HepG2 (cell line): ENCODE data around the gene FBXO24. TPM values are rescaled to one million over a fixed set of nuclear protein-coding genes. Genes with fewer than 3 reads are reported as not detected.

Source experiments
- DMAP1 ChIP-seq: IDR thresholded peaks from 2 replicates; pipeline ENCODE4 v1.6.1; 2016
- FOXP1 ChIP-seq, 2 experiments: fragments of 450-650 bp in 1 of 2; IDR thresholded peaks; 2 replicates each; pipeline ENCODE4 v1.6.1; 2017 to 2018; ENCODE audit warnings: antibody characterized with exemption in 1 of 2
- HOXA3 ChIP-seq: sonication (generic); formaldehyde crosslinking; IDR thresholded peaks from 2 replicates; pipeline ENCODE4 v1.5.0; 2020; ENCODE audit warnings: missing genetic modification reagents
- MIXL1 ChIP-seq: IDR thresholded peaks from 2 replicates; pipeline ENCODE4 v1.6.1; 2016
- PHF21A ChIP-seq: sonication (generic); formaldehyde crosslinking; IDR thresholded peaks from 2 replicates; pipeline ENCODE4 v1.5.0; 2020; ENCODE audit warnings: mild to moderate bottlenecking, missing genetic modification reagents
- SOX13 ChIP-seq, 3 experiments: fragments of 450-650 bp in 1 of 3; sonication (generic) in 1 of 3; formaldehyde crosslinking in 1 of 3; IDR thresholded peaks in 2 of 3; conservative IDR thresholded peaks in 1 of 3; 2 replicates each; pipeline versions ENCODE4 v1.5.0 to v1.6.1; 2016 to 2020; ENCODE audit warnings: antibody characterized with exemption in 1 of 3, mild to moderate bottlenecking in 1 of 3, missing compliant biosample characterization in 1 of 3, missing genetic modification reagents in 1 of 3, moderate library complexity in 1 of 3
- SRSF4 ChIP-seq: fragments of 200-400 bp; formaldehyde crosslinking; IDR thresholded peaks from one replicate; pipeline ENCODE4 v1.6.1; 2018; ENCODE audit warnings: mild to moderate bottlenecking, low read depth, low read length, moderate library complexity; ENCODE audit not compliant: poor library complexity, severe bottlenecking
- ZFY ChIP-seq: sonication (generic); formaldehyde crosslinking; IDR thresholded peaks from 2 replicates; pipeline ENCODE4 v1.4.0; 2020; ENCODE audit warnings: missing genetic modification reagents
- ZNF317 ChIP-seq: sonication (generic); formaldehyde crosslinking; IDR thresholded peaks from 2 replicates; pipeline ENCODE4 v1.5.0; 2020; ENCODE audit warnings: mild to moderate bottlenecking, missing genetic modification reagents
- polyA plus RNA-seq, 8 experiments: library from polyadenylated mRNA; depleted of rRNA in 3 of 8; stranded (reverse) in 7 of 8; unstranded in 1 of 8; fragments of >200 nt; fragmentation: Illumina TruSeq in 4 of 8; extraction: Trizol in 4 of 8; gene quantifications; 2 replicates each; pipeline versions ENCODE4 v1.2.1 to v1.2.3, GENCODE V29; 2011 to 2016; ENCODE audit warnings: low read depth in 4 of 8, missing spikeins in 1 of 8, mixed read lengths in 1 of 8; ENCODE audit not compliant: insufficient read depth in 1 of 8
- total RNA-seq, 5 experiments: library from RNA; depleted of rRNA; stranded (reverse); fragments of >200 nt; fragmentation: Illumina TruSeq; extraction: Trizol; gene quantifications; 2 replicates each; pipeline ENCODE4 v1.2.3, GENCODE V29; 2016; ENCODE audit warnings: low read depth in 1 of 5
- TF ChIP-seq, protein P1 (sequence below): sonication (generic); formaldehyde crosslinking; IDR thresholded peaks from 2 replicates; pipeline ENCODE4 v1.5.0; 2020; ENCODE audit warnings: missing genetic modification reagents
- TF ChIP-seq, protein P2 (sequence below): IDR thresholded peaks from 2 replicates; pipeline ENCODE4 v1.6.1; 2016; ENCODE audit warnings: control low read depth
- TF ChIP-seq, protein P3 (sequence below): sonication (generic); formaldehyde crosslinking; conservative IDR thresholded peaks from 2 replicates; pipeline ENCODE4 v1.4.0; 2020; ENCODE audit warnings: mild to moderate bottlenecking, missing genetic modification reagents, moderate library complexity
- TF ChIP-seq, protein P4 (sequence below): sonication (generic); formaldehyde crosslinking; IDR thresholded peaks from 2 replicates; pipeline ENCODE4 v1.5.0; 2020; ENCODE audit warnings: missing genetic modification reagents
- TF ChIP-seq, protein P5 (sequence below): sonication (generic); formaldehyde crosslinking; IDR thresholded peaks from 2 replicates; pipeline ENCODE4 v1.4.0; 2020; ENCODE audit warnings: missing genetic modification reagents
- TF ChIP-seq, protein P6 (sequence below): sonication (generic); formaldehyde crosslinking; IDR thresholded peaks from 2 replicates; pipeline ENCODE4 v1.5.0; 2020; ENCODE audit warnings: mild to moderate bottlenecking, missing genetic modification reagents, borderline replicate concordance

The FBXO24 gene
- total and polyA plus RNA-seq, 2 of the 13 experiments (the other 11 are each of a cell fraction or from before 2014, with no cell fraction given): 0.20 to 0.55 TPM

DNA sequence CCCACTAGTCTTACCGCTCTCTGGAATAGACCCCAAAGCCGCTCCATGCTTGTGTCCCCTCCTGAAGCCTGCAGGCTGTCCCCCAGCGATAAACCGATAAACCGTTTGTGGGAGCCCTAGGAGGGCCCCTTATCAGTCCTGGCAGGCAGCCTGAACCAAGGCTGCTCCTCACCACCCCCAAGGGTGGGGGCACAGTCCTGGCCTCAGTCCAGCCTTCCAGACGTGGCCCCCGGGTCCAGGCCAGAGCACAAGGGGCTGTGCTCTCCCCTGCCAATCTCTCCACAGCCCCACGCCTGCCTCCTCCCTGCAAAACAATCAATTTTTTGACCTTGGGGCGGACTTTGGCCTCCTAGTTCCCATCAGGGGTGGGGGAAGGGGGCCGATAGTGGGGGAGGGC, 55.3 kb downstream of the FBXO24 start, which contains the start of gene TFR2 (continued):
- TF ChIP-seq, protein P1, sequence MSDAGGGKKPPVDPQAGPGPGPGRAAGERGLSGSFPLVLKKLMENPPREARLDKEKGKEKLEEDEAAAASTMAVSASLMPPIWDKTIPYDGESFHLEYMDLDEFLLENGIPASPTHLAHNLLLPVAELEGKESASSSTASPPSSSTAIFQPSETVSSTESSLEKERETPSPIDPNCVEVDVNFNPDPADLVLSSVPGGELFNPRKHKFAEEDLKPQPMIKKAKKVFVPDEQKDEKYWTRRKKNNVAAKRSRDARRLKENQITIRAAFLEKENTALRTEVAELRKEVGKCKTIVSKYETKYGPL (CRISPR knock-in tag): no peak
- TF ChIP-seq ZNF317 (CRISPR knock-in tag): peak; percentile 62; the same call in 1 of the 2 replicates
- TF ChIP-seq SRSF4: no peak
- TF ChIP-seq, protein P2, sequence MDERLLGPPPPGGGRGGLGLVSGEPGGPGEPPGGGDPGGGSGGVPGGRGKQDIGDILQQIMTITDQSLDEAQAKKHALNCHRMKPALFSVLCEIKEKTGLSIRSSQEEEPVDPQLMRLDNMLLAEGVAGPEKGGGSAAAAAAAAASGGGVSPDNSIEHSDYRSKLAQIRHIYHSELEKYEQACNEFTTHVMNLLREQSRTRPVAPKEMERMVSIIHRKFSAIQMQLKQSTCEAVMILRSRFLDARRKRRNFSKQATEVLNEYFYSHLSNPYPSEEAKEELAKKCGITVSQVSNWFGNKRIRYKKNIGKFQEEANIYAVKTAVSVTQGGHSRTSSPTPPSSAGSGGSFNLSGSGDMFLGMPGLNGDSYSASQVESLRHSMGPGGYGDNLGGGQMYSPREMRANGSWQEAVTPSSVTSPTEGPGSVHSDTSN (CRISPR knock-in tag): peak; percentile 68
- no peak for TF ChIP-seq FOXP1 (IDR thresholded peaks at IDR 0.05)
- peak; percentile 51; the same call in 1 of the 2 replicates for TF ChIP-seq FOXP1 (CRISPR knock-in tag; IDR thresholded peaks at IDR 0.05)
- peak; percentile 59; the same call in 1 of the 2 replicates for TF ChIP-seq MIXL1 (CRISPR knock-in tag)
- no peak for TF ChIP-seq SOX13 (IDR thresholded peaks at IDR 0.05)
- TF ChIP-seq SOX13 (CRISPR knock-in tag; conservative IDR thresholded peaks at IDR 0.05 in 1 of 2, IDR thresholded peaks at IDR 0.05 in 1 of 2): peak in 1 of 2 experiments; percentile 75; a peak in 2 of 4 replicates
- peak; percentile 26; the same call in 1 of the 2 replicates for TF ChIP-seq ZFY
- TF ChIP-seq, protein P3, sequence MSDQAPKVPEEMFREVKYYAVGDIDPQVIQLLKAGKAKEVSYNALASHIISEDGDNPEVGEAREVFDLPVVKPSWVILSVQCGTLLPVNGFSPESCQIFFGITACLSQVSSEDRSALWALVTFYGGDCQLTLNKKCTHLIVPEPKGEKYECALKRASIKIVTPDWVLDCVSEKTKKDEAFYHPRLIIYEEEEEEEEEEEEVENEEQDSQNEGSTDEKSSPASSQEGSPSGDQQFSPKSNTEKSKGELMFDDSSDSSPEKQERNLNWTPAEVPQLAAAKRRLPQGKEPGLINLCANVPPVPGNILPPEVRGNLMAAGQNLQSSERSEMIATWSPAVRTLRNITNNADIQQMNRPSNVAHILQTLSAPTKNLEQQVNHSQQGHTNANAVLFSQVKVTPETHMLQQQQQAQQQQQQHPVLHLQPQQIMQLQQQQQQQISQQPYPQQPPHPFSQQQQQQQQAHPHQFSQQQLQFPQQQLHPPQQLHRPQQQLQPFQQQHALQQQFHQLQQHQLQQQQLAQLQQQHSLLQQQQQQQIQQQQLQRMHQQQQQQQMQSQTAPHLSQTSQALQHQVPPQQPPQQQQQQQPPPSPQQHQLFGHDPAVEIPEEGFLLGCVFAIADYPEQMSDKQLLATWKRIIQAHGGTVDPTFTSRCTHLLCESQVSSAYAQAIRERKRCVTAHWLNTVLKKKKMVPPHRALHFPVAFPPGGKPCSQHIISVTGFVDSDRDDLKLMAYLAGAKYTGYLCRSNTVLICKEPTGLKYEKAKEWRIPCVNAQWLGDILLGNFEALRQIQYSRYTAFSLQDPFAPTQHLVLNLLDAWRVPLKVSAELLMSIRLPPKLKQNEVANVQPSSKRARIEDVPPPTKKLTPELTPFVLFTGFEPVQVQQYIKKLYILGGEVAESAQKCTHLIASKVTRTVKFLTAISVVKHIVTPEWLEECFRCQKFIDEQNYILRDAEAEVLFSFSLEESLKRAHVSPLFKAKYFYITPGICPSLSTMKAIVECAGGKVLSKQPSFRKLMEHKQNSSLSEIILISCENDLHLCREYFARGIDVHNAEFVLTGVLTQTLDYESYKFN (CRISPR knock-in tag): peak; percentile 95
- 0 out of 2 replicates have a peak, but pooled peaks have one; percentile 62 for TF ChIP-seq HOXA3 (CRISPR knock-in tag)
- peak; percentile 68 for TF ChIP-seq PHF21A (CRISPR knock-in tag)
- TF ChIP-seq, protein P4, sequence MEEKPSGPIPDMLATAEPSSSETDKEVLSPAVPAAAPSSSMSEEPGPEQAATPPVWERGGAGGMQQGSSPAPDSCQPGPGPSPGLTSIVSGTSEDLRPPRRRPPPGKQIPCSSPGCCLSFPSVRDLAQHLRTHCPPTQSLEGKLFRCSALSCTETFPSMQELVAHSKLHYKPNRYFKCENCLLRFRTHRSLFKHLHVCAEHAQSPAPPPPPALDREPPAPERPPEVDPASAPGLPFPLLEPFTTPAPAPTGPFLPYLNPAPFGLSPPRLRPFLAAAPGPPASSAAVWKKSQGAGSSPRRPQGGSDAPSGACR: peak; percentile 13; the same call in 1 of the 2 replicates
- peak; percentile 79 for TF ChIP-seq DMAP1 (CRISPR knock-in tag)
- TF ChIP-seq, protein P5, sequence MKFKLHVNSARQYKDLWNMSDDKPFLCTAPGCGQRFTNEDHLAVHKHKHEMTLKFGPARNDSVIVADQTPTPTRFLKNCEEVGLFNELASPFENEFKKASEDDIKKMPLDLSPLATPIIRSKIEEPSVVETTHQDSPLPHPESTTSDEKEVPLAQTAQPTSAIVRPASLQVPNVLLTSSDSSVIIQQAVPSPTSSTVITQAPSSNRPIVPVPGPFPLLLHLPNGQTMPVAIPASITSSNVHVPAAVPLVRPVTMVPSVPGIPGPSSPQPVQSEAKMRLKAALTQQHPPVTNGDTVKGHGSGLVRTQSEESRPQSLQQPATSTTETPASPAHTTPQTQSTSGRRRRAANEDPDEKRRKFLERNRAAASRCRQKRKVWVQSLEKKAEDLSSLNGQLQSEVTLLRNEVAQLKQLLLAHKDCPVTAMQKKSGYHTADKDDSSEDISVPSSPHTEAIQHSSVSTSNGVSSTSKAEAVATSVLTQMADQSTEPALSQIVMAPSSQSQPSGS: peak; percentile 59; the same call in 1 of the 2 replicates
- TF ChIP-seq, protein P6, sequence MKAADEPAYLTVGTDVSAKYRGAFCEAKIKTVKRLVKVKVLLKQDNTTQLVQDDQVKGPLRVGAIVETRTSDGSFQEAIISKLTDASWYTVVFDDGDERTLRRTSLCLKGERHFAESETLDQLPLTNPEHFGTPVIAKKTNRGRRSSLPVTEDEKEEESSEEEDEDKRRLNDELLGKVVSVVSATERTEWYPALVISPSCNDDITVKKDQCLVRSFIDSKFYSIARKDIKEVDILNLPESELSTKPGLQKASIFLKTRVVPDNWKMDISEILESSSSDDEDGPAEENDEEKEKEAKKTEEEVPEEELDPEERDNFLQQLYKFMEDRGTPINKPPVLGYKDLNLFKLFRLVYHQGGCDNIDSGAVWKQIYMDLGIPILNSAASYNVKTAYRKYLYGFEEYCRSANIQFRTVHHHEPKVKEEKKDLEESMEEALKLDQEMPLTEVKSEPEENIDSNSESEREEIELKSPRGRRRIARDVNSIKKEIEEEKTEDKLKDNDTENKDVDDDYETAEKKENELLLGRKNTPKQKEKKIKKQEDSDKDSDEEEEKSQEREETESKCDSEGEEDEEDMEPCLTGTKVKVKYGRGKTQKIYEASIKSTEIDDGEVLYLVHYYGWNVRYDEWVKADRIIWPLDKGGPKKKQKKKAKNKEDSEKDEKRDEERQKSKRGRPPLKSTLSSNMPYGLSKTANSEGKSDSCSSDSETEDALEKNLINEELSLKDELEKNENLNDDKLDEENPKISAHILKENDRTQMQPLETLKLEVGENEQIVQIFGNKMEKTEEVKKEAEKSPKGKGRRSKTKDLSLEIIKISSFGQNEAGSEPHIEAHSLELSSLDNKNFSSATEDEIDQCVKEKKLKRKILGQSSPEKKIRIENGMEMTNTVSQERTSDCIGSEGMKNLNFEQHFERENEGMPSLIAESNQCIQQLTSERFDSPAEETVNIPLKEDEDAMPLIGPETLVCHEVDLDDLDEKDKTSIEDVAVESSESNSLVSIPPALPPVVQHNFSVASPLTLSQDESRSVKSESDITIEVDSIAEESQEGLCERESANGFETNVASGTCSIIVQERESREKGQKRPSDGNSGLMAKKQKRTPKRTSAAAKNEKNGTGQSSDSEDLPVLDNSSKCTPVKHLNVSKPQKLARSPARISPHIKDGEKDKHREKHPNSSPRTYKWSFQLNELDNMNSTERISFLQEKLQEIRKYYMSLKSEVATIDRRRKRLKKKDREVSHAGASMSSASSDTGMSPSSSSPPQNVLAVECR (CRISPR knock-in tag): peak; percentile 59; the same call in 1 of the 2 replicates
